HG03565 (cell line): Measurements from ENCODE around the gene COL4A1.

ENCODE experiments used
- ATAC-seq: cut with Tn5 transposase; IDR thresholded peaks from one replicate; pipeline ENCODE4 v1.9.1; 2021; ENCODE audit warnings: mild to moderate bottlenecking, moderate library complexity; ENCODE audit not compliant: unreplicated experiment

COL4A1 gene

GRCh38 chr13:110173247-110173818, 133.6 kb downstream of the COL4A1 start:
- no peak for ATAC-seq

DNA sequence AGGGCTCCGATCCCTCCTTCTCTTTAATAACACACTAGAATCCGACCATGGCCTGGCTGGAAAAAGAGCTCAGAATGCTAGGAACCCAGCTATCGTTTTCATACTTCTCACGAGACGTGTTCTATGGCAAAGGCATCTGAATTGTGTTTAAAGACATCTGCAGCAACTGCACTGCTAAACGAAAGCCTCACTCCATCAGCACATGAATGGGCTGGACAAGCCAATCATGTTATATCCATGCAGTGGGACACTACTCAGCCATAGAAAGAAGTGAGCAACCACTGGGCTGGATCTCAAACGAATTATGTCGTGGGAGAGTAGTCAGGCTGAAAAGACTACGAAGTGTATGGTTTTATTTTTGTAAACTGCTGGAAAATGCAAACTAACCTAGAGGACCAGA, 136.1 kb downstream of the COL4A1 start:
- ATAC-seq, result no peak

DNA sequence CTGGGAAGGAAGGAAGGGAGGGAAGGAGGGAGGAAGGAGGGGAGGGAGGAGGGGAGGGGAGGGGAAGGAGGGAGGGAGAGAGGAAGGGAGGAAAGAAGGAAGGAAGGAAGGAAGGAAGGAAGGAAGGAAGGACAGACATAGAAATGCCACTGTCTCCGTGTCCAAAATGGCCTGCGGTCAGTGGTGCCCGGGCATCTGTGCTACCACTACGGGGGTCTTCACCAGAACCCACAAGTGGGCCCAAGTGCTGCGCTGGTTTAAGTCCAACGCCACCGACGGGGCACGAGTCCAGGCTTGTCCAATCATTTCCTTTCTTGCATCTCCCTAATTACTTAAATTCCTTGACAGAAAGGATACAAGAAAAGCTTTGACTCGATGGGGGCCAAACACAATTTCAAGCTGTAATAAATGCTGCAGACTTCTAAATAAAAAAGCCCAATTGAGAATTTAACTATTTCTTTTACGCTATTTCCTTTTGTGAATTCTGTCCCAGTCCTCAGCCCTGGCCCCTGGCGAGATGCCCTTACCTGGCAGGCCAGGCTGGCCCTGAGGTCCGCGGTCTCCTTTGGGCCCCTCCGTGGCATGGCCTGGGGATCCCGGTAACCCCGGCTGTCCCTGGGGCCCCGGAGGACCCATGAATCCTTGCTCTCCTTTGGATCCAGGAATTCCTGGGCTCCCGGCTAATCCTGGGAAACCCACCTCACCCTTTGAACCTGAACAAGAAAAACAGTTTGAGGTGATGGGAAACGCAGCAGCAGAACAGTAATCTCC, 136.8 kb downstream of the COL4A1 start:
- no peak for ATAC-seq

DNA sequence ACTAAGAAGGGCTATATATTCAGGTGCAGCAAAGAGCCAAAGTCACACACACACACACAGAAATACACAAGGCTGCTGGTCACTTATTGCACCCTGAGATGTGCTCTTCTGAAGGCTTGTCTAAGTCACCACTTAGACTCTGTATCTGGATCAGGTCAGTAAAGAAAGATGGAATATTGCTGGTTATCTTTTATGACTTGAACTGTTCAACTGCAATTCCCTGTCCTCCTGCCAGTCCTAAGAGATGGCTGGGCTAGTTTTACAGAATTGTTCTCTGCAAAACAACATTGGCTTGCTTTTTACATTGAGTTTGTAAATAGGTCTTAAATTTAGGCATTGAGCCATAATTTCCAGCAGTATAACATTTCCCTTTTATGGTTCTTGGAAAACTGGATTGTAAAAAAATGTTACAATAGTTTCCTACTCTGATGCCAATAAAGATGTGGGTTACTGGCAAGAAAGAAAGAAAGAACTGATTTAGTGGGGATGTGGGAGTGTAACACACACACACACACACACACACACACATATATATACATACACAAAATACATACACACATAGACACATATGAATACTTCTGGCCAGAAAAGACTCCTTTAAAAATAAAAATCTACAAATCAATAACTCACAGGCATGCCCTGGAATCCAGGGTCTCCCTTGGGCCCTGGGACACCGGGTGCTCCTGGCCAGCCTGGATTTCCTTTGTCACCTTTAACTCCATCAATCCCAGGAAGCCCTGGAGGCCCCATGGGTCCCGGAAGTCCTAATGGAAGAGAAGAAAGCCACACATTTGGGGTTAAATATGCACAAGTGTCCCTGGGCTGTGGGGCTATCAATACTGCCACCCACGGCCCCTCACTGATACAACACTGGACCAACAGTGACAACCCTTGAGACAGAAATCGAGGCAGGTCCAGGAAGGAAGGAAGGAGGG, 137.7 kb downstream of the COL4A1 start:
- no peak for ATAC-seq

- ATAC-seq, result no peak
These were observed 140.4 kb downstream of the COL4A1 start for GRCh38 chr13:110166598-110166997.

GRCh38 chr13:110164706-110165105, 142.3 kb downstream of the COL4A1 start:
- no peak for ATAC-seq

DNA sequence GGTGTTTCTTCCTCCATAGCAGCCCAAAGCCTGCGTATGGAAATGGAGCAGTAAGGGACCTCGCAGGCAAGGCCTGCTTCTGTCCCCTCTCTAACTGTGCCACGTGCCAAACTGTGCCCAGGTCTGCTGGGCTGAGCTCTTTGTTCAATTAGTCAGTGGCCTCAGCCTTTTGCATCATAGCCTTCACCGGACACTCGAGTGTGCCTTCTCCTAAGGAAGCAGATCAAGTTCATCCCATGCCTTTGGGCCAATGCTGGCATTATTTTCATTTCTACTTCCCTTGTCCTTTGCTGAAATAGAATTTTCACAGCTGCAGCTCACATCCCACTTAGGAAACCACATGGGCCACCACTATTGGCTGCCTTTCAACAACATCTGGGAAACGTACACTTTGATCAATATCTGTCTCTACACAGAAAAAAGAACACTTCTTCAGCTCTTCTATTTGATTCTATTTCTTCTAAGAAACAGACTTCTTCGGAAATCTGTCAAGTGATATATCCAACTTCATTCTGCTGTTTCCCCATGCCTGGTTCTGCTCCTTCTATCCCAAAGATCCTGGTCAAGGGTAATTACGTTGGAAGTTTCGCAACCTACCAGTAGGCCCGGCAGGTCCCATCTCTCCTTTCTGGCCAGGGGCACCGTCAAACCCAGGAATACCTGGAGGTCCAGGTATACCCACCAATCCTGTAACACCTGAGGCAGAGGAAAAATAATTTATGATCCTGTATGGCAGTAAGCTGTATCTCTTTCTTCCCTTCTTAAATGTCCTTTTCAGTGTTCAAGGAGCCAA, 143.9 kb downstream of the COL4A1 start:
- no peak for ATAC-seq

- ATAC-seq, result no peak
These were observed 144.9 kb downstream of the COL4A1 start for GRCh38 chr13:110162053-110162452.

DNA sequence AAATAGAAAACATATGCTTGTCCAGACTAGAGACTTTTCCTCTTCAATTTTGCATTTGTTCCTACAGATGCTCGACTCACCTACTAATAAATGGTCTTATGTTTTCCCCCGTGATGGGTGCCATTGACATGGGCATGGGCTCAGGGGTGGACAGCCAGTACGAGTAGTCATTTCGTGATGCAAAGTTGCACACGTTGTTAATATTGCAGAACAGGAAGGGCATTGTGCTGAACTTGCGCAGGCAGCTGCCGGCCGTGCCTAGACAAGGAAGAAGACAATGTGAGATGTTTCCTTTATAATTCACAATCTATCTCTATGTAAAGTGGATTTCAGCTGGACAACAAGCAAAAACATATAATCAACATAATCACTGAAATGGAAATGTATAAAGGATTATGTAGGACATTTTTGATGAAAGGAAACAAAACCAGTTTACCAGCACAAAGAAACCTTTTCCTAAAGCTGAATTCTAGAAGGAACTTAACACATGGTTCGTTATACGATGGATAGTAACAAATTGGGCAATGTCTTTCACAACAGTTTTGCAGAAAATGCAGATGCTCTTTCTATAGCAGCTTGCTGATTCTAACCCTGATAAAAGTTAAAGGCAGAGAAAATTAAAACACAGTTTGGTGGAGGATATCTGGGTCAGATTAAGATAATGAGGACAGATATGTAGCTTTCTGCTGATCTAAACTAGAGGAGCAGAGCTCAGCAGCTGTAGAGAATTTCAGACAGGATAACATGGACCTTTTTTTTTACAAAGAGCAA, 145.7 kb downstream of the COL4A1 start:
- ATAC-seq, result no peak

GRCh38 chr13:110158226-110158625, 148.7 kb downstream of the COL4A1 start:
- no peak for ATAC-seq

- no peak for ATAC-seq
These were observed 149.2 kb downstream of the COL4A1 start for GRCh38 chr13:110157718-110158117.

GRCh38 chr13:110156301-110157049, 150.5 kb downstream of the COL4A1 start:
- ATAC-seq, result no peak

- no peak for ATAC-seq
These were observed 151.9 kb downstream of the COL4A1 start for GRCh38 chr13:110155072-110155471.

- ATAC-seq, result no peak
These were observed 152.5 kb downstream of the COL4A1 start for GRCh38 chr13:110154410-110154933.

DNA sequence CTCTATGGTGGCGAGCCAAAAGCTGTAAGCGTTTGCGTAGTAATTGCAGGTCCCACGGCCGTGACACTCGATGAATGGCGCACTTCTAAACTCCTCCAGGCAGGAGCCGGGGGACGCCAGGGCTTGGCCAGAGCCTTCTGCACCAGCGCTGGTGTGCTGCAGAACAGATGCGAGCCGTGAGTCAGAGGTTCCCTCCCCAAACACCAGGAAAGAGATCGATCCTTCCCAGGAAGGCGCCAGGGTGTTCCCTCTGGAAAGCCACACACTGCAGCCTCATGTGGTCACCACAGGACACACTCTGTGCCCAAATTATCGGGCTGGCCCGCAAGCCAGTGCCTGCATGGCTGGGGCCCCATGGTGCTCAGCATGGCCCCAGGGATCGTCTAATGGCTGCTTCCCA, 154.6 kb downstream of the COL4A1 start:
- ATAC-seq, result no peak

DNA sequence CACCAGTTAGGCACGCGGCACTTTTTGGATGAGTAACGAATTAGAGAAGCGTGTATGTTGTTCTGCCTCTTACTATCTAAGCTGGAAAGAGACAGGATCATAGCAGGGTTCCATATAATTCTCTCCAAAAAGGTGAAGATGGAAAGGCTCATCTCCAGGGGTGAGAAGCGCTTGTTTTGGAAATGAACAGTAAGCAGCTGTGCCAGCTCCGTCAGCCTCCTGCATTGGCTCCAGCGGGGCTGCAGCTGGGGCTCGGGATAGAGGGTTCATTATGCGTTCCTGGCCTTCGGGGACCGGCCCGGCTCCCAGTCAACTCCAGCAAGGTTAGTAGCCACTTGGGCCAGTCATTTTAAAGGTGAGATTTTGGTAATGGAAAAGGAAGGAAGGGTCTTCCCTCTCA, 155.5 kb downstream of the COL4A1 start:
- ATAC-seq, result no peak

DNA sequence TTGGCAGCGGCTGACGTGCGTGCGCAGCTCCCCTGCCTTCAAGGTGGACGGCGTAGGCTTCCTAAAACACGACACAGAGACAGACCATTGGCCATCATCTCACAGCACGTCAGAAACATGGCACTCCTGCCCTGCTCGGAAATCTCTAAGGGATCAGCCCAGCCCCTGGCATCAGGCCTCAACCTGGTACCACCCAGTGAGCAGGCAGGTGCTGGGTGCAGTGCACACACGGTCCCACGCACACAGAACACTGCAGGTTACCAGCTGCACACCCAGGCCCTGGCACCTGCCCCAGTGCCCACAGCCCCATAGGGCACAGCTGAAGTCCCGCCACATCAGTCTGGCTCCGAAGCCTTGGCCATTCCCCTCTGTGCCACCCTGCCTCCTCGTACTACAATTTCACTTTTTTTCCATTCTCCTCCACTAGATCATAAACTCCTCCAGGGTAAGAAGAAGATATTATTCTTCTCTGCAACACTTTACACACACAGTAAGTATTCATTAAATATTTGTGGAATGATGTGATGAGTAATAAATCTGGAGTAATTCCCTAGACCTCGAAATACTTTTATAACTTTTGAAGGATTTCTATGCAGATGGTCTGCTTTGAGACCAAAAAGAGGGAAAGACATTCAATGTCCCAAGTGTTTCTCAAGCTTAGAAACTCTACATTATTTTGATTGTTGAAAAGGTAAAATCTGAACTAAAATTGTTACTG, 156.4 kb downstream of the COL4A1 start:
- no peak for ATAC-seq

DNA sequence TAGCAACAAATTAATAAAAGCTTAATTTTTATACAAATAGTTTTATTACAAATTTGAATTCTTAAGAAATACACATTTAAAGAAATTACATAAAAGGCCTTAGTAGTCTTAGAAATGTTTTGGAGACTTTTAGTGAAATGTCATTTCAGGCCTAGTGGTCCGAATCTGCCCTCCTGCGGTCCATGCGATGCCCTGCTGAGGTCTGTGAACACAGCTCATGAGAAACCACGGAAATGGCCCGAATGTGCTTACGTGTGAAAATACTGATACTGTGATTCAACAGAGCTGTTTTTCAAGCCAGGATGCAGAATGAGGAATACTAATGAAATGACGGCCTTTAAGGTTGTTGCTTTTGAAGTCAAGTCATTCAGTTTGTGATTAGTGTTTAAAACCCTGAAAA, 157.9 kb downstream of the COL4A1 start:
- ATAC-seq, result no peak

- ATAC-seq, result no peak
These were observed 166.9 kb downstream of the COL4A1 start for GRCh38 chr13:110140099-110140498.
